Measurements from ENCODE around the gene DPEP3.

The DPEP3 gene

GRCh38 chr16:67930678-67931211, 49.6 kb downstream of the DPEP3 start:
- no peak for DNase-seq (ENCODE audit: low read depth in 2 of 2)

- no peak for DNase-seq (ENCODE audit: low read depth in 2 of 2)
Observed at GRCh38 chr16:67930191-67930590, 50.1 kb downstream of the DPEP3 start.

DNA sequence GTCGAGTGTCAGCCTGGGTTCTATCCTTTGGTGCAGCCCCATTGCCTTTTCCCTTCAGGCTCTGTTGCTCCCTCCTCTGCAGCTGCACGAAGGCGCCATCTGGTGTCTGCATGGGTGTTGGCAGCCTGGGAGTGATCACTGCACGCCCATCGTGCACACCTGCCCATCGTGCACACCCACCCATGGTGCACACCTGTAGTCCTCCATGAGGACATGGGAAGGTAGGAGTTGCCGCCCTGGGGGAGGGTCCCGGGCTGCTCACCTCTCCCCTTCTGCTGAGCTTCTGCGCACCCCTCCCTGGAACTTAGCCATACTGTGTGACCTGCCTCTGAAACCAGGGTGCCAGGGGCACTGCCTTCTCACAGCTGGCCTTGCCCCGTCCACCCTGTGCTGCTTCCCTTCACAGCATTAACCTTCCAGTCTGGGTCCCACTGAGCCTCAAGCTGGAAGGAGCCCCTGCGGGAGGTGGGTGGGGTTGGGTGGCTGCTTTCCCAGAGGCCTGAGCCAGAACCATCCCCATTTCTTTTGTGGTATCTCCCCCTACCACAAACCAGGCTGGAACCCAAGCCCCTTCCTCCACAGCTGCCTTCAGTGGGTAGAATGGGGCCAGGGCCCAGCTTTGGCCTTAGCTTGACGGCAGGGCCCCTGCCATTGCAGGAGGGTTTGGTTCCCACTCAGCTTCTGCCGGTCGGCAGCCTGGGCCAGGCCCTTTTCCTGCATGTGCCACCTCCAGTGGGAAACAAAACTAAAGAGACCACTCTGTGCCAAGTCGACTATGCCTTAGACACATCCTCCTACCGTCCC, 51.5 kb downstream of the DPEP3 start:
- no peak for DNase-seq (ENCODE audit: low read depth in 2 of 2)

DNA sequence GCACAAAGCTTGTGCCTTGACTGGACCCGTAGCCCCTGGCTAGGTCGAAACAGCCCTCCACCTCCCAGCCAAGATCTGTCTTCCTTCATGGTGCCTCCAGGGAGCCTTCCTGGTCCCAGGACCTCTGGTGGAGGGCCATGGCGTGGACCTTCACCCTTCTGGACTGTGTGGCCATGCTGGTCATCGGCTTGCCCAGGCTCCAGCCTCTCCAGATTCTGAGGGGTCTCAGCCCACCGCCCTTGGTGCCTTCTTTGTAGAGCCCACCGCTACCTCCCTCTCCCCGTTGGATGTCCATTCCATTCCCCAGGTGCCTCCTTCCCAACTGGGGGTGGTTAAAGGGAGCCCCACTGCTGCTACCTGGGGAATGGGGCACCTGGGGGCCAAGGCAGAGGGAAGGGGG, 52.2 kb downstream of the DPEP3 start:
- DNase-seq (ENCODE audit: low read depth in 2 of 2), result no peak

GRCh38 chr16:67927131-67927941, 53.0 kb downstream of the DPEP3 start:
- DNase-seq (ENCODE audit: low read depth in 2 of 2), result no peak

GRCh38 chr16:67926181-67926750, 54.0 kb downstream of the DPEP3 start:
- DNase-seq (ENCODE audit: low read depth in 2 of 2), result no peak
